SK-N-MC (cell line): ENCODE results near the gene DNAH11.
"Not testable (repeated sequence)": the region's sequence is repeated elsewhere in the genome, so short reads cannot be mapped to it uniquely, and the experiment has no call there.

Experiments used
- DNase-seq: peaks from one replicate; pipeline ENCODE4 v3.0.0-alpha.2; 2011; ENCODE audit warnings: low read depth, low spot score
- H3K27ac ChIP-seq: fragments of 200-600 bp; sonication (generic); 2 replicates; pipeline ENCODE4 v1.5.1; 2016; ENCODE audit warnings: mixed run types
- H3K36me3 ChIP-seq: fragments of 200-600 bp; sonication (generic); 2 replicates; pipeline ENCODE4 v1.6.1; 2017; ENCODE audit warnings: antibody characterized with exemption, low read length, mixed read lengths; ENCODE audit not compliant: insufficient read depth
- H3K4me3 ChIP-seq: fragments of 200-600 bp; sonication (generic); 2 replicates; pipeline ENCODE4 v1.5.1; 2016
- H3K9ac ChIP-seq: fragments of 200-600 bp; sonication (generic); 2 replicates; pipeline ENCODE4 v1.8.0; 2017; ENCODE audit warnings: mixed run types, mixed read lengths; ENCODE audit not compliant: insufficient read length
- H3K9me3 ChIP-seq: fragments of 200-600 bp; sonication (generic); 2 replicates; pipeline ENCODE4 v1.6.1; 2017; ENCODE audit warnings: low read depth, mild to moderate bottlenecking, antibody characterized with exemption, low read length, moderate library complexity, mixed read lengths
- EZH2 ChIP-seq: fragments of 200-600 bp; sonication (generic); IDR thresholded peaks from one replicate; pipeline ENCODE4 v1.6.1; 2017; ENCODE audit warnings: antibody characterized with exemption
- FOXP2 ChIP-seq: optimal IDR thresholded peaks from 2 replicates; pipeline ENCODE3; 2011; ENCODE audit warnings: mild to moderate bottlenecking, moderate library complexity; ENCODE audit not compliant: insufficient read depth; ENCODE audit errors: extremely low read length, control extremely low read depth
- POLR2AphosphoS5 ChIP-seq: IDR thresholded peaks from 2 replicates; pipeline ENCODE4 v1.6.1; 2012; ENCODE audit warnings: mild to moderate bottlenecking, low read depth, low read length, borderline replicate concordance

DNAH11 gene

GRCh38 chr7:21828841-21829240 is 286.0 kb downstream of the DNAH11 start:
- no peak for TF ChIP-seq EZH2
- no peak for TF ChIP-seq FOXP2
- TF ChIP-seq POLR2AphosphoS5, result no peak
- H3K9ac ChIP-seq, result no peak overlapping the region
- DNase-seq, result no peak
- H3K27ac ChIP-seq, result no peak overlapping the region
- no peaks in the 10 kb centered on the region for H3K9me3 ChIP-seq
- H3K4me3 ChIP-seq, result no peak overlapping the region
- no peaks in the 10 kb centered on the region for H3K36me3 ChIP-seq

DNA sequence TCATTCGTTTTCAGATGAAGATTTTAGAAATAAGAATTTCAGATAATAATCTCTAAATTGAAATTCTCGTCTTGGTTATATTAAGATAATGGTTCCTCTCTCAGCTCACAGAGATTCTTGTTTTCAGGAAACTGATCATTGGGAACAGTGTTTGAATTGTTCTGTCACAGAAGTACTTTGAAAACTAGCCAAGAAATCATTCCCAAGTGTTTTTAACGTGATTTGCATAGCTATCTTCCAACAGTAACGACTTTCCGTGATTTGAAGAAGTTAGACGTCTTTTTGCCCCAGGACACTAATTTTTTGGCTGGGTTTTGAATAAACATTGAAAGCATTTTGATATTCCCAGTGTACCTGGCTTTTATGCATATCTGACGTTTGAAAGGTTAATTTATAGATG is 286.9 kb downstream of the DNAH11 start:
- Histone ChIP-seq H3K27ac (no peak overlapping the region), H3K4me3 (no peak overlapping the region), H3K9me3 (no peaks in the 10 kb centered on the region), H3K36me3 (no peaks in the 10 kb centered on the region), H3K9ac (no peak overlapping the region)
- no peak for DNase-seq
- no peak for TF ChIP-seq FOXP2
- TF ChIP-seq POLR2AphosphoS5, result no peak
- TF ChIP-seq EZH2, result no peak

- no peak for DNase-seq
- H3K27ac ChIP-seq, result no peak overlapping the region
- TF ChIP-seq FOXP2, result no peak
These were observed 301.9 kb downstream of the DNAH11 start for GRCh38 chr7:21844742-21845141.

DNA sequence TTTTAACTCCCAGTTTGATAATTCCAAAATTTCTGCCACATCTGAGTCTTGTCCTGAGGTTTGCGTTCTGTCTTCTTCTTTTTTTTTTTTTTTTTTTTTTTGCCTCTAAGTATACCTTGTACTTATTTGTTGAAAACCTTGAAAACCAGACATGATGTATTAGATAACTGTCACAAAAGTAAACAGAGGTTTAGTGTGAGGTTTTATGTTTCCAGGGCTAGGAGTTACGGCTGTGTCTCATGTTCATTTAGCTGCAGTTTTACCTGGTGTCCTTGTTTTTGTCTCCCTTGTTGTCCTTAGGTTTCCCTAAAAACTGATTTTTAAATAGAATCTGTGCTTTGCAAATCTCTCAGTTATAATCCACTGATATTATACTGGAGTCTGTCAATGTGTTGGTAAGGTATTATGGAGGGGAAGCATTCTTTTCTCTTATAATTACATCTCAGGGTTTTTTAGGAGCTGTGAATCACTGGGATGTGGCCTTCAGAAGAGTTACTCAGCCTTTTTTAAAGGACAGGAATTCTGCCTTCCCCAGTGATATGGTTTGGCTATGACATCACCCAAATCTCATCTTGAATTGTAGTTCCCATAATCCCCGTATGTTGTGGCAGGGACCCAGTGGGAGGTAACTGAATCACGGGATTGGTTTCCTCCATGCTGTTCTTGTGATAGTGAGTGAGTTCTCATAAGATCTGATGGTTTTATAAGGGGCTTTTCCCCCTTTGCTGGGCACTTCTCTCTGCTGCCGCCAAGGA is 307.9 kb downstream of the DNAH11 start:
- H3K9ac ChIP-seq, result no peak overlapping the region
- no peaks in the 10 kb centered on the region for H3K36me3 ChIP-seq
- TF ChIP-seq POLR2AphosphoS5 (no peak), FOXP2 (no peak), EZH2 (no peak)
- no peak overlapping the region for H3K27ac ChIP-seq
- no peak for DNase-seq
- no peaks in the 10 kb centered on the region for H3K9me3 ChIP-seq
- H3K4me3 ChIP-seq, result no peak overlapping the region

More at GRCh38 chr7:21844742-21845141, 301.9 kb downstream of the DNAH11 start:
- H3K9me3 ChIP-seq, result no peaks in the 10 kb centered on the region
- no peaks in the 10 kb centered on the region for H3K36me3 ChIP-seq
- H3K9ac ChIP-seq, result no peak overlapping the region
- H3K4me3 ChIP-seq, result no peak overlapping the region

GRCh38 chr7:21851559-21851967 is 308.7 kb downstream of the DNAH11 start:
- no peak overlapping the region for H3K9ac ChIP-seq
- no peak for DNase-seq
- H3K27ac ChIP-seq, result no peak overlapping the region
- H3K36me3 ChIP-seq, result no peaks in the 10 kb centered on the region
- no peak overlapping the region for H3K4me3 ChIP-seq
- H3K9me3 ChIP-seq, result no peaks in the 10 kb centered on the region
- TF ChIP-seq FOXP2 (no peak), POLR2AphosphoS5 (no peak), EZH2 (no peak)

- Histone ChIP-seq H3K27ac (peak overlapping the region; percentile 86), H3K4me3 (peak overlapping the region; percentile 43)
- not testable (repeated sequence) for H3K9ac ChIP-seq, H3K9me3 ChIP-seq, DNase-seq, H3K36me3 ChIP-seq
These were observed 322.9 kb downstream of the DNAH11 start for GRCh38 chr7:21865631-21866204.

DNA sequence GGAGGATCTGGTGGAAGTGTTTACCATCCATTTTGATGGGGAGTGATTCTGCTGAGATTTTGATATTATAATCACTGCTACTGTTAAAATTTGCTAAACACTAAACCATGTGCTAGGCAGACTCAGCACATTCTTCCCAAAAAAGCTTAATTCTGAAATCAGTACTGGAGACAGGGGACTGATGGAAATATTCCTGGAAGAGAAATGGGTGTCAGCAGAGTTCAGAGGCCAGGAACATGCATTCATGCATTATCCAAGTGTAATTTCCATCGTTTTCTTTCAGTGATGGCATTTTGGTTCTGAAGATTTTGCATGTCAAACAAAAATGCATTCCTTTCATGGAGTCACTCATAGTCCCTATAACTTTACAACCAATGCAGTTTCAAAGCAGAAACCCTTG is 323.9 kb downstream of the DNAH11 start:
- TF ChIP-seq EZH2, result no peak
- no peak for TF ChIP-seq POLR2AphosphoS5
- TF ChIP-seq FOXP2, result no peak
- Histone ChIP-seq H3K36me3 (no peaks in the 10 kb centered on the region), H3K27ac (peak overlapping the region; percentile 86)

GRCh38 chr7:21867226-21867625 is 324.4 kb downstream of the DNAH11 start:
- peak overlapping the region; percentile 86 for H3K27ac ChIP-seq
- H3K9me3 ChIP-seq, result no peaks in the 10 kb centered on the region
- no peak overlapping the region for H3K4me3 ChIP-seq
- TF ChIP-seq POLR2AphosphoS5 (no peak), FOXP2 (no peak), EZH2 (no peak)
- DNase-seq, result no peak
- H3K36me3 ChIP-seq, result no peaks in the 10 kb centered on the region
- H3K9ac ChIP-seq, result no peak overlapping the region

More for the DNA sequence above, 323.9 kb downstream of the DNAH11 start:
- Histone ChIP-seq H3K9me3 (no peaks in the 10 kb centered on the region), H3K9ac (no peak overlapping the region), H3K4me3 (no peak overlapping the region)
- DNase-seq, result no peak
